ENCODE measurements around the gene PTPRD.
"Not testable (repeated sequence)": the region's sequence is repeated elsewhere in the genome, so short reads cannot be mapped to it uniquely, and the experiment has no call there.

Gene PTPRD

GRCh38 chr9:9099646-9100045 is 1513.2 kb downstream of the PTPRD start:
- DNase-seq, result no peak

- not testable (repeated sequence) for DNase-seq
Measured at GRCh38 chr9:9097254-9097653, 1515.5 kb downstream of the PTPRD start.

- no peak for DNase-seq
Measured at GRCh38 chr9:9091387-9091786, 1521.4 kb downstream of the PTPRD start.

GRCh38 chr9:9079473-9079872 is 1533.3 kb downstream of the PTPRD start:
- DNase-seq, result no peak

- no peak for DNase-seq
Measured at GRCh38 chr9:9078301-9078700, 1534.5 kb downstream of the PTPRD start.

- no peak for DNase-seq
Measured at GRCh38 chr9:9061627-9062026, 1551.2 kb downstream of the PTPRD start.

- no peak for DNase-seq
Measured at GRCh38 chr9:9054354-9054992, 1558.3 kb downstream of the PTPRD start.

GRCh38 chr9:9045572-9045971 is 1567.2 kb downstream of the PTPRD start:
- DNase-seq, result no peak

GRCh38 chr9:9045072-9045471 is 1567.7 kb downstream of the PTPRD start:
- DNase-seq, result no peak

GRCh38 chr9:9043788-9044187 is 1569.0 kb downstream of the PTPRD start:
- DNase-seq, result not testable (repeated sequence)

- DNase-seq, result no peak
Measured at GRCh38 chr9:9041756-9042155, 1571.0 kb downstream of the PTPRD start.

- no peak for DNase-seq
Measured at GRCh38 chr9:9033022-9033421, 1579.8 kb downstream of the PTPRD start.

- no peak for DNase-seq
Measured at GRCh38 chr9:9016597-9016996, 1596.2 kb downstream of the PTPRD start.

- no peak for DNase-seq
Measured at GRCh38 chr9:9004810-9005209, 1608.0 kb downstream of the PTPRD start.

- no peak for DNase-seq
Measured at GRCh38 chr9:9002826-9003583, 1609.8 kb downstream of the PTPRD start.

- no peak for DNase-seq
Measured at GRCh38 chr9:8980496-8981013, 1632.2 kb downstream of the PTPRD start.

GRCh38 chr9:8978334-8978733 is 1634.5 kb downstream of the PTPRD start:
- DNase-seq, result no peak

- not testable (repeated sequence) for DNase-seq
Measured at GRCh38 chr9:8968350-8968749, 1644.5 kb downstream of the PTPRD start.

- no peak for DNase-seq
Measured at GRCh38 chr9:8963885-8964284, 1648.9 kb downstream of the PTPRD start.

GRCh38 chr9:8962084-8962483 is 1650.7 kb downstream of the PTPRD start:
- no peak for DNase-seq

GRCh38 chr9:8961186-8961851 is 1651.5 kb downstream of the PTPRD start:
- DNase-seq, result no peak

GRCh38 chr9:8960254-8960653 is 1652.5 kb downstream of the PTPRD start:
- DNase-seq, result no peak

GRCh38 chr9:8958358-8958757 is 1654.4 kb downstream of the PTPRD start:
- DNase-seq, result no peak

- DNase-seq, result no peak
Measured at GRCh38 chr9:8955315-8955714, 1657.5 kb downstream of the PTPRD start.
